ENCODE data around the gene ACBD4. TPM values are rescaled to one million over a fixed set of nuclear protein-coding genes. Genes with fewer than 3 reads are reported as not detected.

The ACBD4 gene
- total and polyA plus RNA-seq, 7 donors, result 13.2 to 36.5 (median 21.2) TPM

- intact Hi-C loops (cut with DNase I), result no loop called here
- TF ChIP-seq CTCF (IDR thresholded peaks at IDR 0.05) (no peak), POLR2AphosphoS5 (IDR thresholded peaks at IDR 0.05) (no peak), POLR2A (IDR thresholded peaks at IDR 0.05) (no peak), EP300 (IDR thresholded peaks at IDR 0.05) (no peak)
- Histone ChIP-seq H3K4me3 (no peak overlapping the region), H3K9me3 (no peaks in the 10 kb centered on the region), H3K27me3 (no peaks in the 10 kb centered on the region), H3K36me3 (no peaks in the 10 kb centered on the region), H3K4me1 (no peaks in the 10 kb centered on the region), H3K27ac (no peak overlapping the region)
- DNase-seq, result no peak
- WGBS, 2 donors, result 95% methylated on average over 5 of the region's 5 CpGs
Observed at GRCh38 chr17:45184144-45184543, 48.7 kb downstream of the ACBD4 start.

GRCh38 chr17:45186801-45187354 is 51.4 kb downstream of the ACBD4 start:
- Histone ChIP-seq H3K36me3 (no peaks in the 10 kb centered on the region), H3K4me3 (no peak overlapping the region), H3K27ac (no peak overlapping the region), H3K27me3 (no peaks in the 10 kb centered on the region), H3K4me1 (no peaks in the 10 kb centered on the region), H3K9me3 (no peaks in the 10 kb centered on the region)
- WGBS, 2 donors, result 60 to 75% methylated on average over 7 of the region's 7 CpGs
- no peak for DNase-seq
- no peak for TF ChIP-seq POLR2AphosphoS5 (IDR thresholded peaks at IDR 0.05)
- TF ChIP-seq POLR2A (IDR thresholded peaks at IDR 0.05), result no peak
- TF ChIP-seq CTCF (IDR thresholded peaks at IDR 0.05), result no peak
- no peak for TF ChIP-seq EP300 (IDR thresholded peaks at IDR 0.05)
- intact Hi-C loops (cut with DNase I), result no loop called here

- WGBS, 2 donors, result 84 to 89% methylated on average over 2 of the region's 2 CpGs
Observed at GRCh38 chr17:45189009-45189408, 53.5 kb downstream of the ACBD4 start.

GRCh38 chr17:45190503-45191255 is 55.2 kb downstream of the ACBD4 start:
- intact Hi-C loops (cut with DNase I), result loop anchor here (10.0 kb wide), 1 partner anchor 276 kb away; the partner anchor contains the start of gene GFAP
- Histone ChIP-seq H3K9me3 (no peaks in the 10 kb centered on the region), H3K4me1 (no peaks in the 10 kb centered on the region), H3K4me3 (no peak overlapping the region), H3K27me3 (no peaks in the 10 kb centered on the region), H3K27ac (no peak overlapping the region), H3K36me3 (no peaks in the 10 kb centered on the region)
- TF ChIP-seq POLR2A (IDR thresholded peaks at IDR 0.05) (no peak), POLR2AphosphoS5 (IDR thresholded peaks at IDR 0.05) (no peak), EP300 (IDR thresholded peaks at IDR 0.05) (no peak), CTCF (IDR thresholded peaks at IDR 0.05) (no peak)
- no peak for DNase-seq
- WGBS, 2 donors, result 62 to 72% methylated on average over 11 of the region's 11 CpGs

More at GRCh38 chr17:45189009-45189408, 53.5 kb downstream of the ACBD4 start:
- no peak for DNase-seq
- no peak overlapping the region for H3K4me3 ChIP-seq
- H3K36me3 ChIP-seq, result no peaks in the 10 kb centered on the region
- no peaks in the 10 kb centered on the region for H3K9me3 ChIP-seq
- no peaks in the 10 kb centered on the region for H3K27me3 ChIP-seq
- TF ChIP-seq POLR2AphosphoS5 (IDR thresholded peaks at IDR 0.05) (no peak), CTCF (IDR thresholded peaks at IDR 0.05) (no peak), EP300 (IDR thresholded peaks at IDR 0.05) (no peak), POLR2A (IDR thresholded peaks at IDR 0.05) (no peak)
- H3K27ac ChIP-seq, result no peak overlapping the region
- intact Hi-C loops (cut with DNase I), result no loop called here
- H3K4me1 ChIP-seq, result no peaks in the 10 kb centered on the region

Small RNAs within 50 kb of the gene (small RNA-seq; reads per million reads assigned to genes)
- gene MIR6784, result 0 to 0.29 (median 0.12) reads per million in 3 donors

Other genes starting within 250 kb of the ACBD4 start
- gene EFTUD2, start 236.2 kb upstream of the ACBD4 start, total RNA-seq, result 10 to 100 TPM; 33.7 to 93.1 (median 55.8) TPM
- 10 to 100 TPM; 20.6 to 48.4 (median 21.6) TPM for gene EFTUD2, start 236.2 kb upstream of the ACBD4 start, polyA plus RNA-seq
- not detected for gene GFAP, start 220.2 kb upstream of the ACBD4 start, total RNA-seq
- 1 to 10 TPM in 2 of 3 donors, not detected in 1; 1.3 to 2.4 TPM for gene GFAP, start 220.2 kb upstream of the ACBD4 start, polyA plus RNA-seq
- 1 to 10 TPM in 1 of 4 donors, under 1 TPM in 3; under 0.01 to 1.4 (median 0.30) TPM for gene KIF18B, start 187.9 kb upstream of the ACBD4 start, total RNA-seq
- gene KIF18B, start 187.9 kb upstream of the ACBD4 start, polyA plus RNA-seq, result 10 to 100 TPM in 1 of 3 donors, 1 to 10 TPM in 1, under 1 TPM in 1; 0.60 to 10.5 (median 1.4) TPM
- gene C1QL1, start 167.4 kb upstream of the ACBD4 start, total RNA-seq, result 1 to 10 TPM in 2 of 4 donors, under 1 TPM in 2; 0.41 to 4.3 (median 1.3) TPM
- 1 to 10 TPM in 2 of 3 donors, not detected in 1; 1.4 to 2.0 TPM for gene C1QL1, start 167.4 kb upstream of the ACBD4 start, polyA plus RNA-seq
- 10 to 100 TPM; 25.2 to 46.0 (median 31.9) TPM for gene DCAKD, start 84.1 kb upstream of the ACBD4 start, total RNA-seq
- 10 to 100 TPM in 1 of 3 donors, 1 to 10 TPM in 2; 5.1 to 14.7 (median 7.8) TPM for gene DCAKD, start 84.1 kb upstream of the ACBD4 start, polyA plus RNA-seq
- gene NMT1, start 74.4 kb upstream of the ACBD4 start, total RNA-seq, result 10 to 100 TPM; 41.0 to 59.2 (median 55.6) TPM
- 10 to 100 TPM; 13.2 to 38.4 (median 15.3) TPM for gene NMT1, start 74.4 kb upstream of the ACBD4 start, polyA plus RNA-seq
- gene PLCD3, start 3.2 kb upstream of the ACBD4 start, total RNA-seq, result 10 to 100 TPM; 27.4 to 45.7 (median 33.9) TPM
- gene PLCD3, start 3.2 kb upstream of the ACBD4 start, polyA plus RNA-seq, result 100 to 1,000 TPM; 114 to 274 (median 137) TPM
- 10 to 100 TPM; 41.0 to 60.9 (median 49.4) TPM for gene HEXIM1, start 12.8 kb downstream of the ACBD4 start, total RNA-seq
- 10 to 100 TPM; 21.6 to 38.8 (median 24.7) TPM for gene HEXIM1, start 12.8 kb downstream of the ACBD4 start, polyA plus RNA-seq
- gene HEXIM2, start 26.2 kb downstream of the ACBD4 start, total RNA-seq, result 10 to 100 TPM in 2 of 4 donors, 1 to 10 TPM in 2; 7.5 to 14.7 (median 11.2) TPM
- gene HEXIM2, start 26.2 kb downstream of the ACBD4 start, polyA plus RNA-seq, result 1 to 10 TPM; 1.8 to 7.8 (median 6.6) TPM
- gene FMNL1, start 86.2 kb downstream of the ACBD4 start, total RNA-seq, result 10 to 100 TPM in 3 of 4 donors, 1 to 10 TPM in 1; 8.9 to 12.7 (median 11.0) TPM
- 10 to 100 TPM in 2 of 3 donors, 1 to 10 TPM in 1; 9.2 to 35.5 (median 10.8) TPM for gene FMNL1, start 86.2 kb downstream of the ACBD4 start, polyA plus RNA-seq
- not detected for gene SPATA32, start 126.4 kb downstream of the ACBD4 start, total RNA-seq
- gene SPATA32, start 126.4 kb downstream of the ACBD4 start, polyA plus RNA-seq, result under 1 TPM in 1 of 3 donors, not detected in 2; 0.07 TPM
- gene MAP3K14, start 181.3 kb downstream of the ACBD4 start, total RNA-seq, result 10 to 100 TPM in 3 of 4 donors, 1 to 10 TPM in 1; 9.2 to 28.5 (median 14.1) TPM
- gene MAP3K14, start 181.3 kb downstream of the ACBD4 start, polyA plus RNA-seq, result 10 to 100 TPM in 1 of 3 donors, 1 to 10 TPM in 2; 7.2 to 20.8 (median 9.0) TPM